Stimulated activated CD4-positive, alpha-beta T cell treated with anti-CD3 and anti-CD28 coated beads, TNF-alpha, amount 100 ng/mL, for 48 hours (primary cell): ENCODE measurements around the gene RELL1.

Source experiments
- DNase-seq, 3 donors: peaks; one replicate each; pipeline ENCODE4 v3.0.0-alpha.2; 2020; ENCODE audit warnings: low read depth in 3 of 3

The RELL1 gene

GRCh38 chr4:37665333-37666320 lies 20.5 kb downstream of the RELL1 start:
- no peak for DNase-seq

DNA sequence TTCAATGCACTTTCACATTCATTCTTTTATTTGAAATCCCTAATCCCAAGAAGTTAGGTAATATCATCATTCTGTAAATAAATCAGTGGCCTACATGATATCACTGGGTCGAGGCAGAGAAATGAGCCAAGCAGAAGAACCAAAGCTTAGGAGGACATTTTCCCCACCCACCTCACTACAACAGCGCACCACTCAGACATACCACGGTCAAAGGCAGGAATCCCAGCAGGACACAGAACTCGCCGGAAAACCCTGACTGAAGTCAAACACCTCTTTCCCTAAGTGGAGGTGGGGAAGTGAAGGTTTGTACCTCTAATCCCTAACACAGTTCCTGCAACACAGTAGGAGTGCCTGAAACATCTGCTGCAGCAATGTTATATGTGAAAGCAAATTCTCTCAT lies 21.5 kb downstream of the RELL1 start:
- DNase-seq: no peak

DNA sequence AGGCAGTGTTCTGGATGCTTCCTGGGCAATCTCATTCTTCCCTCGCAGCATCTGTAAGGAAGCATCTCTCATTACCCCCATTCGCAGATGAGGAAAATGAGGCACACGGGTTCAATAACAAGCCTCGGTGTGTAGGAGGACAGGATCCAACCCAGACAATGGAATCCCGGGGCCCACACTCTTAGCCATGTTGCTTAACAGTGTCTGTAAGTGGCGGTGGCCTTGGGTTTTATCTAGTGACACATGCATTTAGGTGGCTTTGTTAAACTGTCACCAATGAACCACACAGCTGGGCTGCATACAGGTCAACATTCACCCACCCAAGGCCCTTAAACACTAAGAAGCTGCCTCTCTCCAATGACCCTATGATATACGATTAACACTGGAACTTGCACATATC lies 22.6 kb downstream of the RELL1 start:
- DNase-seq: no peak

DNA sequence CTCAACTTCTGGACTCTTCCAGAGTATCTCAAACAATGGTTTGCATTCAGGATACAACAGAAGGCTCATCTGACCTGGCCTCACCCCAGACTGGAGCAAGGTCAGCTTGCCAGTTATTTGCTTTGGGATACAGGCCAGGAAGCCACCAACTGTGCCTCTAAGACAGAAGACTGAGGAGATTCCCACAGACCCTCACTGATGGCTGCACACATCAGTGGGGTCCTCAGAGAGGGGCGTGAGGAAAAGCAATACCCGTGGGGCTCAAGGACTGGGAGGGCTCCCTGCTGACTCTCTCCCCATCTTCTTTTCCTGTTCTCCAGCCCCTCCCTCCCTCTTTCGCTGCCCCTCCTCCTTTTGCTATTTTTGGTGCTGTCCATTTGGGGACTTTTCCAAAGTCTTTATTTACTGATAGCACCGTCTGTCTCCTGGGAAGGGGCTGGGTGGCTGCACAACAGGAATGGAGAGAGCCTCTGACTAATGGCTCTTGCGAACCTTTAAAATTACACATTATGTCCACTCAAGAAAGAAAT lies 23.2 kb downstream of the RELL1 start:
- no peak for DNase-seq

DNA sequence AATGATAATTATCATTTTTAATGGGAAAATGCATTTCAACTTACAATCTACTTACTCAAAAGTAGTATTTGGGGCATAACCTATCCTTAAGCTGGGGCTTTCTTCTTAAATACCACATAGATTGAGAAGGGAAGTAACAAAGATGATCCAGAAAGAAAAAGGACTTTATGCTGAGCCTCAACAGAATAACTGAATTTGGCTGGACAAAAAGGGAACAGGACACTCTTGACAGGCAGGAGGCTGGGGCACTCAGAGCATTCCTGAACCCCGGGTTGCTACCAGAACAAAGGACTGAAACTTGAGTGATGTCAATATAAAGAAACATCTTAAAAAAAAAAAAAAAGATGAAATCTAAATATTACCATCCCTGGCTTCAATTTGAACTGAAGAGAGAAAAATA lies 23.9 kb downstream of the RELL1 start:
- no peak for DNase-seq

- no peak for DNase-seq
Observed at GRCh38 chr4:37661772-37662171, 24.4 kb downstream of the RELL1 start.

GRCh38 chr4:37659696-37660095 lies 26.5 kb downstream of the RELL1 start:
- no peak for DNase-seq

GRCh38 chr4:37656649-37657048 lies 29.5 kb downstream of the RELL1 start:
- no peak for DNase-seq

GRCh38 chr4:37653601-37654000 lies 32.6 kb downstream of the RELL1 start:
- no peak for DNase-seq

DNA sequence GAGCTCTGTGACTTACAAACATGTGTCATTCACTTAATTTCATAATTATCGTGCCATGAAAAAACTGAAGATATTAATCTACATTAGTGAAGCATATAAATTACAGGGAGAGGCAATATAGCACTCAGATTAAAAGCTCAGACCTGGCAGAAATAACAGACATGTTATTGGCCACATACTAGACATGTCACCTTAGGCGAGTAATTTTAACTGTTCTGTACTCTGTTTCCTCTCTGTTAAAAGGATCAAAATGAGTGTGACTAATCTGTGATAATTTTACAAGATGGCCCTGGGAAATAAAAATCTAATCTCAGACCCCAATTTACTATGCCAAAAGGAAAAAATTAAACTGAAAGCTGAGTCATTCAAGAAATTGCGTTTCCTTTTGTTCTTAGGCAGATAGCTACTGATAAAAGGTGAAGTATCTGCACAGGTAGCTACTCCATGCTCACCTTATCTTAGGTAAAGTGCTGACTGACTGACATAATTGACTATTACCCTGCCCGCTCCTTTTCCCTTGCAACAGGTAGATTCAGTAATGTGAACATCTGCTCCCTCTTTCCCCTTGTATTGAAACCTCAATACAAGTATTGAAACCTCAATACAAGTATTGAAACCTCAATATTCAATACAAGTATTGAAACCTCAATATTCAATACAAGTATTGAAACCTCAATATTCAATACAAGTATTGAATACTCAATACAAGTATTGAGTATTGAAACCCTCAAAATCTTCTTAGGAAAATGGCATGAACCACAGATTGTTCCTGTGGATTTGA lies 33.2 kb downstream of the RELL1 start:
- no peak for DNase-seq

DNA sequence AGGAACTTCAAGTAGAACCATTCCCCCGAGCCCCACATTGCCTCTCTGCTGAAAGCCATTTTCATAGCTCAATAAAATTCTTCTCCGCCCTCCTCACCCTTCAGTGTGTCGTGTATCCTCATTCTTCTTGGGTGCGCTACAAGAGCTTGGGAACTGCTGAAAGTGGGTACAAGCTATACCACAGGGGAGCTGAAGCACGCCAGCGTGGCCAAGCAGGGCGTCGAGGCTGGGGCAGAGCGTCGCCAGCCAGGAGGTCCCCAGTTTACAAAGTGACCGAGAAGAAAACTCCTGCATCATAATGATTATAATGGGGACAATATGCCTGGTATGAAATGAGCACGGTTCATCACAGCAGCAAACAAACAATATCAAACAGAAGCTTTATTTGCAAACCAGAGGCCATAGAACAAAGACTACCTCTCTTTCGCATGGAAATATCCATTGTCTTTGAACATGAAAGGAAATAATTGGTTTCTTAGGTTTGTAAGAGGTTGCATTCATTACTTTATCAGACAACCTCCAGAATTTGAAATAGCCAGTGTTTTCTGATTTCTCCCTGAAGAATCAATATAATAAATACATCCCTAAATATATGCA lies 34.3 kb downstream of the RELL1 start:
- DNase-seq: no peak

DNA sequence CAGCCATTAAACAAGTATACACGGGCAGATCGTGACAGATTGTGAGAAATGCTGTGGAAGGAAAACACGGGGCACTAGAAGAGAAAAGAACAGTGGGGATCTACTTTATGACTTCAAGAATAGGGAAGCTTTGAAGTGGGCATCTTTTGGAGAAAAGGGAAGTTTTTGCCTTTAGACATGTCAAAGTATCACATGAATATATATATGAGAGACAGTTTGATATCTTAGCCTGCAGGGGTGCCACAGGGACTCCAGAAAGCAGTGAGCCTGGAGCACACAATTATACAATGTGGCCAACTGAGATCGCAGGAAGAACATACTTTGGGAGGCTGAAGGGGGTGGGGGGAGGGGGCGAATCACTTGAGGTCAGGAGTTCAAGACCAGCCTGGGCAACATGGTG lies 35.7 kb downstream of the RELL1 start:
- DNase-seq: no peak

DNA sequence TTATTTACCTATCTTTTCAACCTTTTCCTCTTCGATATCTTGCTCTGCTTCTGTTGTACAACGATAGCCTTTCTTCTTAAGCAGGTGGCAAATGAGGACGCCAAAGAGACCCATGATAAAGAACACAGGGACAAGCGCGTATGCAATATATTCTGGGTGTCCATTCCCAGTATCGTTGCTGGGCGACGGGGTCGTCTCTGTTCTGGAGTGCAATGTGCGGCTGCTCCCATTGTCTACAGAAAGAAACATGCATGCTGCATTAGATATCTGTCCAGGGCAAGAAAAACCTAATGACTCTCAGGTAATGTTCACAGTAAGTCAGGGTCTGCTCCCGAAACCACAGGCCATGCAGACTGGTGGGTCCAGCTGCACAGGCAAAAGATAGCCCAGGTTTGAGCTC lies 36.9 kb downstream of the RELL1 start:
- no peak for DNase-seq

GRCh38 chr4:37648084-37648817 lies 37.9 kb downstream of the RELL1 start:
- no peak for DNase-seq

- DNase-seq: no peak
Observed at GRCh38 chr4:37646247-37646646, 39.9 kb downstream of the RELL1 start.

- no peak for DNase-seq
Observed at GRCh38 chr4:37645736-37646135, 40.4 kb downstream of the RELL1 start.

- no peak for DNase-seq
Observed at GRCh38 chr4:37644962-37645361, 41.2 kb downstream of the RELL1 start.

DNA sequence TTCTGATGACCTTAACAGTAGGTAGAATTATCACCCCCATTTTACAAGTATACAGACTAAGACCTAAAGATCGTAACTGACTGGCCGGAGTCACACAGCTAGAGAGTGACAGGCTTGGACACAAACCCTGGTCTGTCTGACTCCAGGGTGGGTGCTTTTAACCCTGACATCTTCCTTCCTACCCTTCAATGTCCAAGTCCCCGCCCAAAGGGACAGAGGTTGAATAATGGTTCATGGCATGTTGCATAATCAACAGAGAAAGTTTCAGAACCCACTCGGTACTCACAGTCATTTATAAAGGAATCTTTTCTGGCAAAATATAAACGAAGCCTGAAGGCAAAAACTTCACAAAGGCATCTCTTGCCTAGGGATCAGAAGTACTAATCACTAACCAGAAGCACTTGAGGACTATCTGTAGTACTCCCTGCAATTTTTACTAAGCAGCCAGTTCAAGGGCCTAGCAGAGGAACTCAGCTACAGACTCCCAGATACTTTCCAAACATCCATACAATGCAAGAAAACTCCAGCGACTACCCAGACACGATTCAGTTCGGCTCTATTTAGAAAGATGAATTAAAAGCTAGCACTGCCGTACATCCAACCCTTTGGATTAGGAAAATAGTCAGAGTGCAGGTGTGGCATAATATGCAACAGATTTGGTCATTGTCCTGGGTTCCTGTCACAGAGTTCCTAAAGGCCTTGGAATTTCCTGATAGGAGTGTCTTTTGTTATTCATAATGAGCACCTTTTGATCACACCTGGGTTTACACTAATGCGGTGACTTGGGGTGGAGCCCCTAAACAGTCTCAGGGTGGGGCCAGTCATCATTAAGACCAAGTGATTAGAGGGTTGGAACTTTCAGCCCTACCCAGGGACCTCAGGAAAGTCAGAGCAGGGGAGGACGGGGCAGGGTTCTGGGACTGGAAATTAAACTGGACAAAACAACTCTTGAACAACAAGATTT lies 44.0 kb downstream of the RELL1 start:
- no peak for DNase-seq

DNA sequence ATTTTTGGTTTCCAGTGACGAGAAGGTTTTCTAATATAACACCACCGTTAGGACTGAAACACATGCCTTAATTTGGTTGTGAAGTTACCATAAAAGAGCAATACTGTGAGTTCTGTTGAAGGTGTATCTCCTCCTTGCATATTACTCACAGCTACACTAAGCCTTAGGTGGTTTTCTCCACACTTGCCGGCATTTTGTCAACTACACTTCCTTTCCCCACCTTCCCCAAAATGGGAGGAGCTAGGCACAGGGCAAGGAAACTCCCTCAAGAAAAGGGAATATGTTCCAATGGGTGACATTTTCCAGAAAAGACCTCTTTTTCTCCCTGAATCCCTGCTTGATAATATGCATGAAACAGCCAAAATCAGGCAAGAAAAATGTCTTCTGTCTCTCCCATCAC lies 44.8 kb downstream of the RELL1 start:
- no peak for DNase-seq

DNA sequence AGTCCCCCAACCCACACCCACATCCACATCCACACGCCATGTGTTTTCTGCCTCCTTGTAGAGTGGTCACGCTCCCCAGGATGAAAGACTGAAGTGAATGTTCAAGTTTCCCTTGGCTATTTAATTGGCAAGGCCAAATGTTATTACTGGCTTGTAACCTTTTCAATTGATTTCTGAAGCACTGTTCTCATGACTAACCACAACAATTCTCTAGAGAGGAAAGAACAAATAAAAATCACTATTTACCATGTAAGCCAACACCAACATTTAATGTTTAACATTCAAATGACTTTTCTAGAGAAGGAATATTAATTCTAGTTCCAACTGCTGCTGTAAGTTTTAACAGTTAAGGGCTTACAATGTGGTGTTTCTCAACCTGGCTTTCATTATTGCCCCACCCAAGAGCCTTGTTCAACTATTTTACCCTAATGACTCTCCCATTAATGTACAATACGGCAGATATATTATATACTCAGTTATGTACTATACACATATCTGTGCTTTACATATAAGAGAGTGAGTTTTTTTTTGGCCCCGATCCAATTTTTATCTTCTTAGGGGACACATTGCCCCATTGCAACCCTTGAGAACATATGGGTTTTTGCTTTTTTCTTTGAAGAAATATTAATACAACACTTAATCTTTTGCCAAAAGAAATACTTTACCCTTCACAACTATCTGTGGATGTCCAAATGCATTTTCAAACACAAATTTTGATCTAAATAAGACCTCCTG lies 46.5 kb downstream of the RELL1 start:
- no peak for DNase-seq
